GM03348 (cell line): ENCODE measurements around the gene ABT1.

Experiments used
- DNase-seq: peaks from one replicate; pipeline ENCODE4 v3.0.0; 2012; ENCODE audit warnings: low spot score

Gene ABT1

GRCh38 chr6:26604797-26605196 lies 8.0 kb downstream of the ABT1 start:
- DNase-seq, result no peak

- peak; percentile 75 for DNase-seq
Measured at GRCh38 chr6:26607434-26608230, 10.9 kb downstream of the ABT1 start.

- DNase-seq, result no peak
Measured at GRCh38 chr6:26609463-26609862, 12.7 kb downstream of the ABT1 start.

GRCh38 chr6:26611599-26611998 lies 14.8 kb downstream of the ABT1 start:
- no peak for DNase-seq

- DNase-seq, result no peak
Measured at GRCh38 chr6:26613201-26613600, 16.4 kb downstream of the ABT1 start.

GRCh38 chr6:26613689-26614683 lies 17.2 kb downstream of the ABT1 start:
- no peak for DNase-seq

- no peak for DNase-seq
Measured at GRCh38 chr6:26623339-26623859, 26.6 kb downstream of the ABT1 start.

- DNase-seq, result no peak
Measured at GRCh38 chr6:26624557-26624956, 27.8 kb downstream of the ABT1 start.

GRCh38 chr6:26627843-26628242 lies 31.1 kb downstream of the ABT1 start:
- DNase-seq, result no peak

GRCh38 chr6:26629359-26629758 lies 32.6 kb downstream of the ABT1 start:
- no peak for DNase-seq

GRCh38 chr6:26640806-26641205 lies 44.1 kb downstream of the ABT1 start:
- no peak for DNase-seq

- no peak for DNase-seq
Measured at GRCh38 chr6:26646074-26646473, 49.3 kb downstream of the ABT1 start.
